Endothelial cell of hepatic sinusoid (primary cell): Measurements from ENCODE around the gene GPR82.
"Not testable (repeated sequence)": the region's sequence is repeated elsewhere in the genome, so short reads cannot be mapped to it uniquely, and the experiment has no call there.

Experiments
- in situ Hi-C: cut with HindIII; loops from 2 replicates; pipeline ENCODE4 v1.10.0; 2017; ENCODE audit warnings: low sequenced_read_pairs

GPR82 gene

GRCh38 chrX:41723826-41724225, at the start of gene GPR82:
GPR82 (plus strand) TSS chrX:41724181; CDS start chrX:41727027, 2,846 bp downstream.
- in situ Hi-C loops = no loop called here

- in situ Hi-C loops = not testable (repeated sequence)
Observed at GRCh38 chrX:41676361-41676760, 47.6 kb upstream of the GPR82 start.

DNA sequence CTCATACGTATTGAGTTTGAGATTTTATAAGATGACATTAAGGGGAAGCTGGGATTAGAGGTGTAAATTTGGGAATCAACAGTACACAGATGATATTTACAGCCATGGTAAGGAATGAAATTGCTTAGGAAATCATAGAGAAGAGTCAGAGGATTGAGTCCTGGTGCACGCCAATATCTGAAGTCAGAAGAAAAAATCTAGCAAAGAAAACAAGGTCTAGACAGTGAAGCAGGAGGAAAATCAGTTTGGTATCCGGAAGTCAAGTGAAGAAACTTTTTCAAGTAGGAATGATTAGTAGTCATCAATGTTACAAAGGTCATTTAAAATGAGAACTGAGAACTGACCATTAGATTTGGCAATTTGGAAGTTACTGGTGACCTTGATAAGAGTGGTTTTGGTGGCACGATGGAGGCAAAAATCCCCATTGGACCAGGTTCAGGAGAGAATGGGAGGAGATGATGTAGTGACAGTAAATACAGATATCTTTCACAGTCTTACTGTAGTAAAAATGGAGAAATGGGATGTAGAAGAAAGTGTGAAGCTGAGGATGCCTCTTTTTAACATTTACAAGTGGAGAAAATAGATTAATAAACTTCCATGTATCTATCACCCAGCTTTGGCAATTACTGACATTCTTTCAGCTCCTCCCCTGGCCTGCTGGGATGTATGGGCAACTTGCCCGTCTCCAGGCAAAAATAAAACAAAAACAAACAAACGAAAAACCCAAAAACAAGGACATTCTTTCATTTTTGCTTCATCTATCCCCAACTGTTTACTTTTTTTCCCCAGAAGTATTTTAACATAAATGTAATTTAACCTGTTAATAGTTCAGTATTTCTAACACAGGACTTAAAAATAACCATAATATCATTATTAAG, 46.6 kb upstream of the GPR82 start:
- in situ Hi-C loops = no loop called here

- in situ Hi-C loops = no loop called here
Observed at GRCh38 chrX:41684138-41684537, 39.8 kb upstream of the GPR82 start.

- in situ Hi-C loops = no loop called here
Observed at GRCh38 chrX:41684940-41685339, 39.0 kb upstream of the GPR82 start.

DNA sequence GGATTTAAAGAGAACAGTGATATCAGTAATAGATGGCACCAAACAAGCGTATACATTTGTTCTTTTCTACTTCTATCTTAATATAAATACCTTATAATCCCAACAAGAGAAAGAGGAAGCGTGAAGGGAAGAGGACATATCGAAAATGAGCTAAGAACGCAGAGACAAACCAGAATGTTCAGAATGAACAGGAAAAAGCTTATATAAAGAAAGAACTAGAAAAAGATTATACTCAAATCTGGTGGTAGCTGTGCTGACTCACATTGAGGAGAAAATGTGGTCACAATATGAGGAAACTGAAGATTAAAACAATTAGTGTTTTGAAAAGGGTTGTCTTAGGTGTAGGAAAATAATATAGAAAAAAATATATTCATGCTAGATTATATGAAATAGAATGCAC, 37.2 kb upstream of the GPR82 start:
- in situ Hi-C loops = no loop called here

DNA sequence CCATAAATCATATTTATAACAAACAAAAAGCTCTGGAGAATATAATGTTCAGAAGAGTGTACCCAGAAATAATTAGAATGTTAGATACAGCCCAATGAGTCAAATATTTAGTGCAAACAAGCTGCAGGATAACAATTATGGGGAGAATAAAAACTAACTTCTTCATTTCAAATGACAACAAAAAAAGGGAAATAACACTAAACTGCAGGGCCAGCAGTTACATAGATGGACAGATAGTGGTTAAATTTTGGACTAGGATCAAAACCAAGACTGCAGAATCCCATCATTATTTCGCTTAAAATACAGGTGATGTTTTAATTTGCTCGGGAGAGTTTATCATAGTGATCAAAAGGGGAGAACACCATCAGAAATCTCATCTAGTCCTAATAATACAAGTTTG, 35.8 kb upstream of the GPR82 start:
- in situ Hi-C loops = no loop called here

DNA sequence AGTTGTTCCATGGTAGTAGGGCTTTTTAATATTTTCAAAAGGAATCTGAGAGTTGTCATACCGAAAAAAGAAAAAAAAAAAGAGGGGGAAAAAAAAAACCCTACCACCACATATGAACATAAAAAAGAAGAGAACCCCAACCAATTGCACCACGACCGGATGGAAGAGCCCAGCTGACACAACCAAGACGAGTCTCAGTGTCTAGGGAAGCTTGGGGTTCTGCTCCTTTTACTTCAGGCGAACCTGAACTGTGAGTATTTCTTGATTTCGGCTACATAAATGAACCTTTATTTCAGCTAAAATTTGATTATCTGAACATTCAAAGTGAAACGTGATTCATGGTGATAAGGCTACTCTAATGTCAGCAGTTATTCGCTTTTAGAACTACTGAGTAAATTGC, 35.1 kb upstream of the GPR82 start, which contains the start of gene GPR34:
Gene GPR34 (plus strand): TSS at position 139 of the 400 bp plus-strand sequence. CDS start 6,661 bp downstream, outside the sequence.
- in situ Hi-C loops = no loop called here

GRCh38 chrX:41689711-41690110, 34.3 kb upstream of the GPR82 start:
- in situ Hi-C loops = no loop called here

GRCh38 chrX:41692162-41692749, 31.7 kb upstream of the GPR82 start:
- in situ Hi-C loops = no loop called here

- in situ Hi-C loops = no loop called here
Observed at GRCh38 chrX:41693024-41693423, 31.0 kb upstream of the GPR82 start.

- in situ Hi-C loops = no loop called here
Observed at GRCh38 chrX:41695426-41695825, 28.6 kb upstream of the GPR82 start.

DNA sequence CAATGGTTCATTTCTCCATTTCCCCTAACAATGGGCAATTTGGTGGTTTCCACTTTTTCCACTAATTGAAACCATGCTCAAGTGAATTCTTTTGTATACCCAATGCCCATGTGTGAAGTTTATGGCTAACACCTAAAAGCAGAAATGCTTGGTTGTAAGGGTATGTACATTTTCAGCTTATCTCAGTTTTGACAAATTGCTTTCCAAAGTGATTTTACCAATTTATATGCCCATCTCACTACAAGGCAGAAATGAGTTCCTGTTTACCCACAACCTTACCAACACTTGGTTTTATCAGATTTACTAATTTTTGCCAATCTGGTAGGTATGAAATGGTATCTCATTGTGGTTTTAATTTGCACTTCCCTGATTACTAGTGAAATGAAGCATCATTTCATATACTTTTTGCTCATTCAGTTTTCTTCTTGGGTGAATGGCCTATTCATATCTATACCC, 20.4 kb upstream of the GPR82 start:
- in situ Hi-C loops = no loop called here

DNA sequence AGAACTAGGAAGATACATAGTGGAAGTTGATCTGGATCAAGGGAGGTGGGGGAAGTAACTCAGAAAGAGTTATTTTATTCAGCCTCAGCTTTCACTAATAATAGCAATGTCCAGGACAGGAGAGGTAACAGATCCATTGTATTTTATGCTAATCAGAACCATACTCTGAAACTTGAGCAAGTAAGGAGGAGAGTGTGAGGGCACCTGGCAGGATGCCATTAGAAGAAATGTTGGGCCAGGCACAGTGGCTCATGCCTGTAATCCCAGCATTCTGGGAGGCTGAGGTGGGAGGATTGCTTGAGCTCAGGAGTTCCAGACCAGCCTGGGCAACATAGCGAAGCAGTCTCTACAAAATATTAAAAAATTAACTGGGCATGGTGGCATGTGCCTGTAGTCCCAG, 18.9 kb upstream of the GPR82 start:
- in situ Hi-C loops = no loop called here

- in situ Hi-C loops = no loop called here
Observed at GRCh38 chrX:41705680-41706374, 18.2 kb upstream of the GPR82 start.

DNA sequence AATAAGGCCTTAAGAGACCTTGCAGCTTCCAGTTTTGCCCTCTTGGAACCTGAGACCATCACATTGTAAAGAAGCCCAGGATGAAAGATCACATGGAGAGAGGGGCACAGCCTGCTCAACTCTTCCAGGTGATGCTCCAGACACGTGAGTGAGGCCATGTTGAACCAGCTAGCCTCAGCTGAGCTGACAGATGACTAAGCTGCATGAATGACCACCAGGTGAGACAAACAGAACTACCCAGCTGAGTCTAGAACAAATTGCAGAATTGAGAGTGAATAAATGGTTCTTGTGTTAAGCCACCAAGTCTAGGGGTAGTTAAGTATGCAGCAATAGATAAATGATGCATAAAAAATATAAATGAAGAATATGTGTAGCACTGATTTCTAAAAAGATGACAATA, 16.8 kb upstream of the GPR82 start:
- in situ Hi-C loops = no loop called here

DNA sequence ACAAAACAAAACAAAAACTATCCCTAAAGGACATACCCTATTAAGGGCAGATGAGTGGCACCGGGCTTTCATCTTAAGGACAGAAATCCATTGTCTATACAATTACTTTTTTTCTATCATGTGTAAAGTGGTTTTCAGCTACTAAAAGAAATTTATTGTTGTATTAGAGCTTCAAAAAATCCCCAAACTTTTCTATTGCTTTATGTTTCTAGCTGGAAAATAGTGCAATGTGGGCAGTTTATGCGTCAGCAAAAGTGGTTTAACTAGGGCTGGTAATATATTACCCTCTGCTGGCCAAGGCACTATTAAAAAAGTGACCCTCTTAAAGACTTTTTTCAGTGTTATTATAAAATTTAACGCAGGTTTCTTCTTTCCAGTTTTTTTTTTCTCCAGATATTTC, 15.5 kb upstream of the GPR82 start:
- in situ Hi-C loops = no loop called here

DNA sequence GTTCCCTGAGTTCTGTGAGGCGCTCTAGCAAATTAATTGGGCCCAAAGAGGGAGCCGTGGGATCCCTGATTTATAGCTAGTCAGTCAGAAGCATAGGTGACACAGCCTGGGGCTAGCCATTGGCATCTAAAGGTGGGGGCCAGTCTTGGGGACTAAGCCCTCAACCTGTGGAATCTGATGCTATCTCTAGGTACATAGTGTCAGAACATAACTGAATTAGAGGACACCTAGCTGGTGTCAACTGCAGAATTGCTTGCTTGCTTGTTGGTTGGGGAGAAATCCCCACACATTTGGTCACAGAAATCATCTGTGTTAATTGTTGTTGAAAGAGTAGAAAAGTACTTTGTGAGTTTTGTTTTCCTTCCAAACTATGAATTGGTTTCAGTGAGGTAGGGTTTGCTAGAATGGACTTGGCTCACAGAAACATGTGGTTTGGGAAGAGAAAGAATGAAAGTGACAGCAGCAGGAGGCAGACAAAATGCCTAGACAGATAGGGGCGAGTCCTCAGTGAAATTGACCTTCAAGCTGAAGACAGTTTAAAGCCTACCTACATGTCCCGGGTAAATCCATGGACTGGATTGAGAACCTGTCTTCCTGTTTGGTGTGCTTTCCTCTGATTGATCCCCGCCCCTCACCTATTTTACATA, 12.8 kb upstream of the GPR82 start:
- in situ Hi-C loops = no loop called here

DNA sequence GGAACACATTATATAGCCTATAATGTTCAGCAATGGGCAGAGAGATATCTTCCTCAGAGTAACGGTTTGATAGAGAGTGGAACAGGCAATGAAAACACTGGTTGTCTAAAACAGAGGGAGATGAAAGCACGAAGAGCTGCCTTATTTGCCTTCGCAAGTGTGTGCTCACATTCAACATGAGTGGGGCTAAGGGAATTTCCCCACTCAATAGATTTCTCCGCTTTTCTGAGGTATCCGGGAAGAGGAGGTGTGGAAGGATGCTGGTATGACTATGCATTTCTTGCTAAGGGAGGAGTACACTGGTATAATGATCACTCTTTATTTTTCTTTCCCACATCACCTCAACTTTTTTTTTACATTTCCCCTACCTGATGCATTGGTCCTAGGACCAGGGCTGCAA, 7.8 kb upstream of the GPR82 start:
- in situ Hi-C loops = no loop called here

DNA sequence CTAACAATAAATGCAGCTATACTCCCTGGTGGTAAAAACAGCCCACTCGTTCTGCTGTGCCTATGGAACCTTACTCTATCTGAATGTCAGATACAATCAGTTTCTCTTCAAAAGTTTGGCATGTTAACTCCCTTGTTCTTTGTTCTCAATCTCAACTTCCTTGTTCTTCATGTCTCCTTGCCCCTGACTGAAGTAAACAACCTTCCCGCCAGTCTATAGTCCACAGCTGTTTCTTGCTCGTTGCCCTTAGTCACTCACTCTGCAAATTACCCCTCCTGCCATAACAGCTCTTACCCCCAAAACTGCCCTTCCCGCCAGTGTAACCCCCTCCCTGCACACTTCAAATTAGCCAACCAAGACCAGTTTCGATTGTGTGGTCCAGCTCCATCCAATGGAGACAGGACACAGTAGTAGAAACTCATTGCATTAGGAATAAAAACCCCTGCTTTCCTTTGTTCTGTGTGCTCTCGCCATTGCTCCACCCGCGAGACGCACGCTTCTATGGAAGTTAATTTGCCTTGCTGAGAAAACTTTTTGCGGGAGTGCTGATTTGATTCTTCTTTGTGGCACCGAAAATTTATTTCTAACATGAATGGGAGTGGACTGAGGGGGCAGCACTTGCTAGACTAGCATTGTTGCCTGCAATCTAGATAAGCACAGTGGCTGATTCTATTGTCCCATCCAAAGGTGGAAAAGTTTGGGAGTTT, 7.1 kb upstream of the GPR82 start:
- in situ Hi-C loops = no loop called here
